Gastrocnemius medialis (tissue), 4 donors: ENCODE results near the gene DLG4.

Source experiments
- POLR2A ChIP-seq, 2 donors: fragments of 450-650 bp; IDR thresholded peaks; one replicate each; pipeline ENCODE4 v1.6.1; 2017; ENCODE audit warnings: antibody characterized with exemption in 2 of 2, mild to moderate bottlenecking in 2 of 2, moderate library complexity in 2 of 2
- TF ChIP-seq, protein P1 (sequence below), 5 experiments: fragments of 450-650 bp in 3 of 5; fragments of 200-600 bp in 2 of 5; sonication (generic) in 2 of 5; IDR thresholded peaks in 4 of 5; conservative IDR thresholded peaks in 1 of 5; 1 replicate in 4 of 5; 2 replicates in 1 of 5; pipeline ENCODE4 v1.5.1; 2016 to 2019; ENCODE audit warnings: antibody characterized with exemption in 5 of 5, mild to moderate bottlenecking in 3 of 5, moderate library complexity in 3 of 5

DNA sequence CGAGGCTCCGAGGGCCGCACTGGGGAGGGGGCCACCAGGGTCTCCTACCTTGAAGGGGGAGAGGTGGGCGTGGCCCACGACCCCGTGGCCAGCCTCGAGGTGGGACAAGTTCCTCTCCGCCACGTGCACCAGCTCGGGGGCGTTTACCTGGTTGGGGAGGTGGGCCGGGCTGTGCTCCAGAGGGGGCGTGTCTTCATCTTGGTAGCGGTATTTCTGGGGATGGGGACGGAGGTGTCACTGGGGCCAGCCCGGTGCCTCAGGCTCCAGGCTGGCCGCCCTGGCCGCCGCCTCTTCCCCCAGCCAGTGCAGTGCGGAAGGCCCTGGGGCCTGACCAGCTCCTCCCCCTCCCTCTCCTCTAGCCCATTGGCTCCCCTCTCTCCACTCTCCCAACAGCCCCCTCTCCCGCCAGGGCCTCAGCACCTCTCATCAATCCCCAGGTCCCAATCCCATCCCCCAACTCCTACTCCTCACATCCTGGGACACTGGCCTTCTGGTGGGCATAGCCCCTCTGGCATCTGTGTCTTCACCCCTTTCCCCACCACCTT, 11.5 kb downstream of the DLG4 start:
- TF ChIP-seq POLR2A (IDR thresholded peaks at IDR 0.05): no peak
- TF ChIP-seq, protein P1, sequence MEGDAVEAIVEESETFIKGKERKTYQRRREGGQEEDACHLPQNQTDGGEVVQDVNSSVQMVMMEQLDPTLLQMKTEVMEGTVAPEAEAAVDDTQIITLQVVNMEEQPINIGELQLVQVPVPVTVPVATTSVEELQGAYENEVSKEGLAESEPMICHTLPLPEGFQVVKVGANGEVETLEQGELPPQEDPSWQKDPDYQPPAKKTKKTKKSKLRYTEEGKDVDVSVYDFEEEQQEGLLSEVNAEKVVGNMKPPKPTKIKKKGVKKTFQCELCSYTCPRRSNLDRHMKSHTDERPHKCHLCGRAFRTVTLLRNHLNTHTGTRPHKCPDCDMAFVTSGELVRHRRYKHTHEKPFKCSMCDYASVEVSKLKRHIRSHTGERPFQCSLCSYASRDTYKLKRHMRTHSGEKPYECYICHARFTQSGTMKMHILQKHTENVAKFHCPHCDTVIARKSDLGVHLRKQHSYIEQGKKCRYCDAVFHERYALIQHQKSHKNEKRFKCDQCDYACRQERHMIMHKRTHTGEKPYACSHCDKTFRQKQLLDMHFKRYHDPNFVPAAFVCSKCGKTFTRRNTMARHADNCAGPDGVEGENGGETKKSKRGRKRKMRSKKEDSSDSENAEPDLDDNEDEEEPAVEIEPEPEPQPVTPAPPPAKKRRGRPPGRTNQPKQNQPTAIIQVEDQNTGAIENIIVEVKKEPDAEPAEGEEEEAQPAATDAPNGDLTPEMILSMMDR (IDR thresholded peaks at IDR 0.05 in 4 of 5, conservative IDR thresholded peaks at IDR 0.05 in 1 of 5): no peak
